Type B pancreatic cell (in vitro differentiated cells): ENCODE results near the gene OR2V2. TPM values are rescaled to one million over a fixed set of nuclear protein-coding genes. Genes with fewer than 3 reads are reported as not detected.
"Not testable (repeated sequence)": the region's sequence is repeated elsewhere in the genome, so short reads cannot be mapped to it uniquely, and the experiment has no call there.

Source experiments
- DNase-seq: peaks from one replicate; pipeline ENCODE4 v3.0.0; 2021; ENCODE audit warnings: mixed read lengths; ENCODE audit not compliant: unreplicated experiment; ENCODE audit errors: extremely low spot score
- H3K27ac Mint-ChIP-seq: 2 replicates; pipeline ENCODE4 v1.8.0; 2021; ENCODE audit warnings: mild to moderate bottlenecking, mixed read lengths
- H3K27me3 Mint-ChIP-seq: 2 replicates; pipeline ENCODE4 v1.8.0; 2021; ENCODE audit warnings: mixed read lengths
- H3K36me3 Mint-ChIP-seq: 2 replicates; pipeline ENCODE4 v1.8.0; 2021; ENCODE audit warnings: mixed read lengths
- H3K4me1 Mint-ChIP-seq: one replicate; pipeline ENCODE4 v1.8.0; 2021; ENCODE audit warnings: mixed read lengths; ENCODE audit not compliant: unreplicated experiment
- H3K4me3 Mint-ChIP-seq: 2 replicates; pipeline ENCODE4 v1.8.0; 2021; ENCODE audit warnings: mild to moderate bottlenecking, mixed read lengths
- H3K9me3 Mint-ChIP-seq: 2 replicates; pipeline ENCODE4 v1.8.0; 2021; ENCODE audit warnings: mixed read lengths
- long read RNA-seq: library from polyadenylated mRNA; unstranded; transcript quantifications from one replicate; pipeline ENCODE4 v2.0.0, GENCODE V29; 2020
- total RNA-seq: library from RNA; stranded (reverse); gene quantifications from 2 replicates; pipeline ENCODE4 v1.2.1, GENCODE V29; 2021; ENCODE audit warnings: low replicate concordance
- TF ChIP-seq, protein P1 (sequence below): fragments of 200-600 bp; sonication (generic); conservative IDR thresholded peaks from 2 replicates; pipeline ENCODE4 v1.5.0; 2021; ENCODE audit warnings: antibody characterized with exemption, mild to moderate bottlenecking

OR2V2 gene, protein sequence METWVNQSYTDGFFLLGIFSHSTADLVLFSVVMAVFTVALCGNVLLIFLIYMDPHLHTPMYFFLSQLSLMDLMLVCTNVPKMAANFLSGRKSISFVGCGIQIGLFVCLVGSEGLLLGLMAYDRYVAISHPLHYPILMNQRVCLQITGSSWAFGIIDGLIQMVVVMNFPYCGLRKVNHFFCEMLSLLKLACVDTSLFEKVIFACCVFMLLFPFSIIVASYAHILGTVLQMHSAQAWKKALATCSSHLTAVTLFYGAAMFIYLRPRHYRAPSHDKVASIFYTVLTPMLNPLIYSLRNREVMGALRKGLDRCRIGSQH
- not detected in 2 replicates for total RNA-seq
- long read RNA-seq: 0 reads

DNA sequence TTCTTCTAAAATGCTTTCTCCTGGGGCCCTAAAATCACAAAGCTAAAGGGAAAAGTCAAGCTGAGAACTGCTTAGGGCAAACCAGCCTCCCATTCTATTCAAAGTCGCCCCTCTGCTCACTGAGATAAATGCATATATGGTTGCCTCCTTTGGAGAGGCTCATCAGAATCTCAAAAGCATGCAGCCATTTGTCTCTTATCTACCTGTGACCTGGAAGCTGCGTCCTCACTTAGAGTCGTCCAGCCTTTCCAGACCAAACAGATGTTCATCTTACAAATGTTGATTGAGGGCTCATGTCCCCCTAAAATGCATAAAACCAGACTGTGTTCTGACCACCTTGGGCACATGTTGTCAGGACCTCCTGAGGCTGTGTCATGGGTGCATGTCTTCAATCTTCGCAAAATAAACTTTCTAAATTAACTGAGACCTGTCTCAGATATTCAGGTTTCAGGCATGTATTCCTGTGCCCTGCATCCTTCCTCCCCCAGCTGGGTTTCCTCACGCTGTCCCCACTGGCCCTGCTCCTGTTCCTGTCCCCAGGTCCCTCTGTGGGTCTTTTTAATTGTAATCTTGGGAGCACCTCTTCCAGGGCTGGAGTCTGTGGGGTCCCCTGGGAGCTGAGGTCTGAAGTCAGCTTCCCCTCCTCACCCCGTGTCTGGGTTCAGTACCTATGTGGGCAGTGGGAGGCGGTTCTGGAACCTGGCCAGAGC lies at the start of gene OR2V2:
TSS of gene OR2V2 (plus strand) at position 660 of the 710 bp plus-strand sequence. CDS start 7,357 bp downstream, outside the sequence.
- peaks cover 77% of the 10 kb centered on the region for H3K27me3 Mint-ChIP-seq
- H3K9me3 Mint-ChIP-seq, H3K4me3 Mint-ChIP-seq, DNase-seq, H3K4me1 Mint-ChIP-seq, H3K36me3 Mint-ChIP-seq, H3K27ac Mint-ChIP-seq: not testable (repeated sequence)

DNA sequence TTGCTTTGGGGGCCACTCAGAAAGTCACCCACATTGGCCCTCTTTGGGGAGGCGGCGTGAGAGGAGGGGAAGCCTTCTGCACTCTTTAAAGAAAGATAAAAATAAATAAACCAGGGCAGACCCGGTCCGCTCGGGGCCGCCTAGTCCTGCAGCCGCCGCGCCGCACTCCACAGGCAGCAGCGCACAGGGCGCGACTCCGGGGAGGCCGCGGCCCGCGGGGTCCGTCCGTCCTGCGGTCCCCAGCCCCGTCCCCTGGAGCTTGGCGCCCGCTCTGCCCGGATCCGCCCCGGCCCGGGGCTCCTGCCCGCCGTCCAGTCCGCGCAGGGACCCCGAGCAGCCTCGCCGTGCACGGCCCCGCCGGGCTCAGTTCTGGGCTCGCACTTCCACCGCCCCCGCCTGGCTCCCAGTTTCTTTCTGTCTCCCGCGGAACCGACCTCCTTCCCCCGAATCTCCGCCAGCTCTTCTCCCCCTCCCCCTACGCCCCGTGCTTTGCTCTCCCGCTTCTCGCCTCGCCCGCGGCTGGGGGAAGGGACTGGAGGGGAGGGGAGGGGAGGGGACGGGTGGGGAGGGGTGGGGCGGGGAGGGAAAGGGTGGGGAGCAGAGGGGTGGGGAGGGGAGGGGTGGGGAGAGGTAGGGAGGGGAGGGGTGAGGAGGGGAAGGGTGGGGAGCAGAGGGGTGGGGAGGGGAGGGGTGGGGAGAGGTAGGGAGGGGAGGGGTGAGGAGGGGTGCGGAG lies 49.5 kb upstream of the OR2V2 start:
- H3K9me3 Mint-ChIP-seq, H3K36me3 Mint-ChIP-seq, H3K4me1 Mint-ChIP-seq, DNase-seq, H3K4me3 Mint-ChIP-seq, H3K27ac Mint-ChIP-seq: not testable (repeated sequence)
- H3K27me3 Mint-ChIP-seq: peaks cover 35% of the 10 kb centered on the region

DNA sequence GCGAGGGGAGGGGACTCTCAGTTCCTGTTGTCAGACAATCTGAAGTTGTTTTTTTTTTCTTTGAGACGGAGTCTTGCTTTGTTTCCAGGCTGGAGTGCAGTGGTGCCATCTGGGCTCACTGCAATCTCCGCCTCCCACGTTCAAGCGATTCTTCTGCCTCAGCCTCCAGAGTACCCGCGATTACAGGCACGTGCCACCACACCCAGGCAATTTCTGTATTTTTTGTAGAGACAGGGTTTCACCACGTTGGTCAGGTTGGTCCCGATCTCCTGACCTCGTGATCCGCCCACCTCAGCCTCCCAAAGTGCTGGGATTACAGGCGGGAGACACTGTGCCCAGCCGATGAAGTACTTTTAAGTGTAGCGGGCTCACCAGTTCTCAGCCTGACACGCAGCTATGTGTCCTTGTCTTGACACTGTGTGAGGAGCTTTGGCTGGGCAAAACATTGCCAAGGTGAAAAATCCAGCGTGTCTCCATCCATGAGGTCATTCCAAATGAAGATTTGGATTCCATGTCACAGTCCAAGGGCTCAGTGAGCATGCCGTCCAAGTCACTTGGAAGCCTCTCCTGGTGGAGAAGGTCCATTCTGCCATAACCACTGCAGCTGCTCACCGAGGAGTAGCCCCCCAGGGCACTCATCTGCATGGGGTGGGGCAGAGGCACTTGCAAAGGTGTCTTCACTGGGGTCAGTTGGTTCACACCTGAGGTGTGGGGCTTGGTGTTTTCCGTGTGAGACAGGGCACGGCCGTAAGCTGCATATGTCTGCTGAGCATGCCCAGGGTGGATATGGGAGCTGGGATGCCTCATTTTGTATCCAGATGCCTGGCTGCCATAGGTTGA lies 48.4 kb upstream of the OR2V2 start:
- peaks cover 4% of the 10 kb centered on the region for H3K36me3 Mint-ChIP-seq
- peak overlapping the region; percentile 68 for H3K4me3 Mint-ChIP-seq
- DNase-seq: no peak
- no peak overlapping the region for H3K27ac Mint-ChIP-seq
- peaks cover 34% of the 10 kb centered on the region for H3K27me3 Mint-ChIP-seq
- H3K4me1 Mint-ChIP-seq: peaks cover 10% of the 10 kb centered on the region
- TF ChIP-seq, protein P1, sequence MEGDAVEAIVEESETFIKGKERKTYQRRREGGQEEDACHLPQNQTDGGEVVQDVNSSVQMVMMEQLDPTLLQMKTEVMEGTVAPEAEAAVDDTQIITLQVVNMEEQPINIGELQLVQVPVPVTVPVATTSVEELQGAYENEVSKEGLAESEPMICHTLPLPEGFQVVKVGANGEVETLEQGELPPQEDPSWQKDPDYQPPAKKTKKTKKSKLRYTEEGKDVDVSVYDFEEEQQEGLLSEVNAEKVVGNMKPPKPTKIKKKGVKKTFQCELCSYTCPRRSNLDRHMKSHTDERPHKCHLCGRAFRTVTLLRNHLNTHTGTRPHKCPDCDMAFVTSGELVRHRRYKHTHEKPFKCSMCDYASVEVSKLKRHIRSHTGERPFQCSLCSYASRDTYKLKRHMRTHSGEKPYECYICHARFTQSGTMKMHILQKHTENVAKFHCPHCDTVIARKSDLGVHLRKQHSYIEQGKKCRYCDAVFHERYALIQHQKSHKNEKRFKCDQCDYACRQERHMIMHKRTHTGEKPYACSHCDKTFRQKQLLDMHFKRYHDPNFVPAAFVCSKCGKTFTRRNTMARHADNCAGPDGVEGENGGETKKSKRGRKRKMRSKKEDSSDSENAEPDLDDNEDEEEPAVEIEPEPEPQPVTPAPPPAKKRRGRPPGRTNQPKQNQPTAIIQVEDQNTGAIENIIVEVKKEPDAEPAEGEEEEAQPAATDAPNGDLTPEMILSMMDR: no peak
- no peaks in the 10 kb centered on the region for H3K9me3 Mint-ChIP-seq

DNA sequence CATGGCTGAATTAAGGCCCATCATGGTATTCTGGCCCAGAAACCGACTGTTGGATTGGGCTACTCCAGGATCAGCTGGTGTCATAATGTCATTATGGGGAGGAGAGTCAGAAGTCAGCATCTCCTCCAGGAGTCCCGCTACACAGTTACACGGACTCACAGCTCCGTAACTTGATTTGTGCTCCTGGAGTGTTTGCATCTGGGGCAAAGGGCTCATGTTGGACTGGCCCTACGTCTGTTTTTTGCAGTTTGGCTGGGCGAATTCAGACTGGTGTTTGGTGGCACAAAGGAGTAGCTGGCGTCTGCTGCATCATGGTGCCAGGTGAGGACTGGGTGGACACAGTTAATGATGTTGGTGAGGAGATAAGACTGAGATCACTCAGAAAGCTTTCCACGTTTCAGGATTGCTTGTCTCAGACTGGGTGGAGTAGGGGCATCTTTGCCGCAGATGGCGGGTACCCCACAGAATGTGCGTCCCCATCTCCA lies 47.7 kb upstream of the OR2V2 start:
- peaks cover 13% of the 10 kb centered on the region for H3K4me1 Mint-ChIP-seq
- peaks cover 4% of the 10 kb centered on the region for H3K36me3 Mint-ChIP-seq
- no peak for DNase-seq
- no peak overlapping the region for H3K27ac Mint-ChIP-seq
- TF ChIP-seq, protein P1: no peak
- H3K27me3 Mint-ChIP-seq: peaks cover 37% of the 10 kb centered on the region
- peak overlapping the region; percentile 68 for H3K4me3 Mint-ChIP-seq
- no peaks in the 10 kb centered on the region for H3K9me3 Mint-ChIP-seq

DNA sequence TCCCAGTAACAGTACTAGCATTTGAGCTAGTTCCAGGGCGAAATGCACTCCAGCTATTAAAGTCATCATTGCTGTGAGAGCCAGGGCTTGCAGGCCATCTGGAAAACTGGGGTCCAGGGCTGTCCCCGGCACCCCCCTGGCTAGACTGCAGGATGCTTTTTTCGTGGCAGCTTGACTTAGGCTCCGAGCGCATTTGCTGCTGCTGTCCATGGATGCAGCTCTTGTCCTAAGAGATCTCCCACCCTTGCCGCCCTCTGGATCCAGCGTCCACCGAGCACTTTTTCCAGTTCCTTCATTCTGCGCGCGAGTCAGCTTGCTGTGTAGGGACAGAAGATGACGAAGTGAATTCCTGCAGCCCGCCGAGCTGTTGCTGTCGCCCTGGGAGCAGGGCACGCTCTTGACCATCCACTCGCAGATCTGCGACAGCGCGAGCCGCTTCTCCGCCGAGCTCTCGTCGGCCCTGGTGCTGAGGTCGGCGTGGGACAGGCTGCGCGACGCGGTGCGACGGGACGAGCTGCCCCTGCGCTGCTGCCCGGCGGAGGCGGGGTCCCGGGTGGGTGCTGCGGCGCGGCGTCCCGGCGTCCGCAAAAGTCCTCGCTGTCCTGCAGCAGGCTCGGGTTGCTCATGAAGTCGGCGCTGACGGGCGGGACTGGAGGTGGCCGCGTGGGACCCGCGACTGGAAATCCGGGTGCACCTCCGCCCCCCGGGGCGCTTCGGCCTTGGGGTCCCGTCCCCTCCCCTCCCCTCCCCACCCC lies 47.1 kb upstream of the OR2V2 start:
- peaks cover 4% of the 10 kb centered on the region for H3K36me3 Mint-ChIP-seq
- peak; percentile 66 for DNase-seq
- peak overlapping the region; percentile 71 for H3K4me3 Mint-ChIP-seq
- TF ChIP-seq, protein P1: no peak
- H3K4me1 Mint-ChIP-seq: peaks cover 13% of the 10 kb centered on the region
- no peaks in the 10 kb centered on the region for H3K9me3 Mint-ChIP-seq
- no peak overlapping the region for H3K27ac Mint-ChIP-seq
- peaks cover 37% of the 10 kb centered on the region for H3K27me3 Mint-ChIP-seq

- not testable (repeated sequence) for H3K27ac Mint-ChIP-seq, H3K4me3 Mint-ChIP-seq, H3K36me3 Mint-ChIP-seq, H3K9me3 Mint-ChIP-seq
- peak; percentile 59 for DNase-seq
- Mint-ChIP-seq H3K4me1 (peaks cover 13% of the 10 kb centered on the region), H3K27me3 (peaks cover 45% of the 10 kb centered on the region)
These were observed 46.2 kb upstream of the OR2V2 start for GRCh38 chr5:181101030-181101641.

GRCh38 chr5:181101930-181102674 lies 45.3 kb upstream of the OR2V2 start:
- DNase-seq, H3K9me3 Mint-ChIP-seq, H3K27ac Mint-ChIP-seq, H3K4me3 Mint-ChIP-seq, H3K36me3 Mint-ChIP-seq: not testable (repeated sequence)
- H3K4me1 Mint-ChIP-seq: peaks cover 13% of the 10 kb centered on the region
- H3K27me3 Mint-ChIP-seq: peaks cover 55% of the 10 kb centered on the region

GRCh38 chr5:181104259-181104568 lies 43.2 kb upstream of the OR2V2 start:
- peaks cover 69% of the 10 kb centered on the region for H3K27me3 Mint-ChIP-seq
- not testable (repeated sequence) for H3K36me3 Mint-ChIP-seq, H3K9me3 Mint-ChIP-seq, DNase-seq
- H3K4me1 Mint-ChIP-seq: peaks cover 13% of the 10 kb centered on the region
- peak overlapping the region; percentile 75 for H3K4me3 Mint-ChIP-seq
- peak overlapping the region; percentile 35 for H3K27ac Mint-ChIP-seq
